PC-3 (cell line): Measurements from ENCODE around the gene UBL7. TPM values are rescaled to one million over a fixed set of nuclear protein-coding genes. Genes with fewer than 3 reads are reported as not detected.

Source experiments
- ATAC-seq: fragments of 200-7000 bp; cut with Tn5 transposase; 2 replicates; pipeline ENCODE4 v1.9.1; 2020; ENCODE audit warnings: mild to moderate bottlenecking, moderate library complexity
- BruUV-seq: library from RNA; stranded (reverse); fragments of 400-500 nt; replicated peaks from 2 replicates; lab custom pipeline; 2021; lab: Mats Ljungman, UMichigan
- CTCF ChIA-PET: fragments of 300-600 bp; sonication (Branson Sonifier 250); formaldehyde crosslinking; loops from one replicate; lab custom pipeline; 2022; ENCODE audit warnings: antibody characterized with exemption; lab: Charles Lee
- POLR2A ChIA-PET: fragments of 300-600 bp; sonication (Branson Sonifier 250); formaldehyde crosslinking; loops from one replicate; lab custom pipeline; 2022; ENCODE audit warnings: antibody characterized with exemption; ENCODE audit not compliant: unreplicated experiment; lab: Charles Lee
- DNase-seq: peaks from one replicate; pipeline ENCODE4 v3.0.0-alpha.2; 2015
- H2AFZ ChIP-seq: fragments of 300-600 bp; sonication (generic); 2 replicates; pipeline ENCODE4 v1.6.0; 2016; ENCODE audit warnings: antibody characterized with exemption, low read length
- H3F3A ChIP-seq: fragments of 300-600 bp; sonication (generic); one replicate; pipeline ENCODE4 v1.6.0; 2017; ENCODE audit warnings: antibody characterized with exemption, low read length, control low read depth, mild to moderate bottlenecking; ENCODE audit not compliant: unreplicated experiment
- H3K27ac ChIP-seq: fragments of 300-600 bp; sonication (generic); 2 replicates; pipeline ENCODE4 v1.5.1; 2016; ENCODE audit warnings: mild to moderate bottlenecking, low read length
- H3K27me3 ChIP-seq: fragments of 300-600 bp; sonication (generic); 2 replicates; pipeline ENCODE4 v1.6.1; 2016; ENCODE audit warnings: low read length, mixed read lengths
- H3K36me3 ChIP-seq: fragments of 300-600 bp; sonication (generic); 2 replicates; pipeline ENCODE4 v1.6.1; 2016; ENCODE audit warnings: low read depth, mixed run types, low read length, mixed read lengths
- H3K4me1 ChIP-seq: fragments of 300-600 bp; sonication (generic); 2 replicates; pipeline ENCODE4 v1.5.1; 2016; ENCODE audit warnings: low read length; ENCODE audit not compliant: insufficient read depth
- H3K4me2 ChIP-seq: fragments of 300-600 bp; sonication (generic); 2 replicates; pipeline ENCODE4 v1.6.0; 2016; ENCODE audit warnings: low read length
- H3K4me3 ChIP-seq: fragments of 300-600 bp; sonication (generic); 2 replicates; pipeline ENCODE4 v1.5.1; 2016; ENCODE audit warnings: mild to moderate bottlenecking, low read length, mixed read lengths
- H3K79me2 ChIP-seq: fragments of 300-600 bp; sonication (generic); 2 replicates; pipeline ENCODE4 v1.6.1; 2017; ENCODE audit warnings: low read length, mixed read lengths
- H3K9ac ChIP-seq: fragments of 300-600 bp; sonication (generic); 2 replicates; pipeline ENCODE4 v1.6.0; 2016; ENCODE audit warnings: mild to moderate bottlenecking, low read length
- H3K9me2 ChIP-seq: fragments of 300-600 bp; sonication (generic); replicated peaks from 2 replicates; pipeline ENCODE4 v1.6.1; 2016; ENCODE audit warnings: mixed run types, low read length, mixed read lengths
- H3K9me3 ChIP-seq: fragments of 300-600 bp; sonication (generic); 2 replicates; pipeline ENCODE4 v1.6.1; 2016; ENCODE audit warnings: low read length, mixed read lengths
- H4K20me1 ChIP-seq: fragments of 300-600 bp; sonication (generic); 2 replicates; pipeline ENCODE4 v1.6.1; 2016; ENCODE audit warnings: low read length, mixed read lengths
- EZH2 ChIP-seq: fragments of 300-600 bp; sonication (generic); IDR thresholded peaks from one replicate; pipeline ENCODE4 v1.6.1; 2017; ENCODE audit warnings: antibody characterized with exemption, mild to moderate bottlenecking, low read length; ENCODE audit not compliant: unreplicated experiment
- EZH2phosphoT487 ChIP-seq: fragments of 300-600 bp; sonication (generic); IDR thresholded peaks from 2 replicates; pipeline ENCODE4 v1.6.1; 2018; ENCODE audit warnings: mild to moderate bottlenecking, antibody characterized with exemption, low read length, borderline replicate concordance
- intact Hi-C: fragments of 100-400 bp; cut with micrococcal nuclease; formaldehyde crosslinking; loops from 2 replicates; pipeline ENCODE4 v1.9.0; 2023
- total RNA-seq: library from RNA; depleted of rRNA; stranded (reverse); fragments of >200 nt; gene quantifications from 2 replicates; pipeline ENCODE4 v1.2.3, GENCODE V29; 2014
- TF ChIP-seq, protein P1 (sequence below): fragments of 300-600 bp; sonication (generic); conservative IDR thresholded peaks from 2 replicates; pipeline ENCODE4 v1.5.1; 2017; ENCODE audit warnings: antibody characterized with exemption, low read depth, mild to moderate bottlenecking, low read length

UBL7 gene
- total RNA-seq, 1 experiment from 2014 or later: 57.1 TPM

DNA sequence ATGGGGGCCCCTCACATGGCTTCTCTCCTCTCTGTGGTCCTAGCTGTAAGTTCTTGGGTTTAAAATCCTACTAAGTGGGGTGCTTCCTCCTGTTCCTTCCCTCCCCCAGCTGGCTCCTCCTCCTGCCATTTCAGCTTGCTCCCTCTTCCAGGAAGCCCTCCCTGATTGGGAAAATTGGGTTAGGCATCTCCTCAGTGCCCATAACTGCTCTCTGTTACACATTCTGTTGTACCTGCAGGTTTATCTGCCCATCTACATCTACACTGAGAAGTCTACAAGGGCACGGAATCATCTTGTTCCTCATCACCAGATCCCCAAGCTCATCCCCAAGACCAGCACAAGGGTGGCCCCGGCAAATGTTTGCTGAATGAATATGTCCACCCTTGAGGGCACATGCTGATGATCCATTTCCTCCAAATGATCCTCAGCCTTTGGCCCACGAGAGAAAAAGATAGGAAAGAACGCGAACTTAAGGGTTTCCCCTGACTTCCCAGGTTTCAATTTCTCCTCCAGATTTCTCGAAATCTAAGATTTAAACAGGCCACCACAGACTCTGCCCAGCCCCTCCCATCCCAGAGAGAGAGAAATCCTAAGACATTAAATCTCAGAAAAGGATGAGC is 31.1 kb downstream of the UBL7 start:
- ChIA-PET POLR2A (interaction anchor here (0.8 kb wide), 1 partner anchor 45 kb away, joined by 3 read pairs; no protein-coding TSS in a partner anchor), CTCF (no interaction called here)
- peaks cover 35% of the 10 kb centered on the region for H3K36me3 ChIP-seq
- H3K27me3 ChIP-seq: no peaks in the 10 kb centered on the region
- H3K9me3 ChIP-seq: no peaks in the 10 kb centered on the region
- H3K4me1 ChIP-seq: peaks cover 45% of the 10 kb centered on the region
- H3K4me2 ChIP-seq: peak overlapping the region; percentile 99
- H3K79me2 ChIP-seq: peaks cover 98% of the 10 kb centered on the region
- ATAC-seq (no peak), DNase-seq (no peak)
- 0 out of 2 replicates have a peak overlapping the region, but pooled peaks have one; percentile 4 for H3K27ac ChIP-seq
- TF ChIP-seq EZH2phosphoT487 (no peak), EZH2 (no peak)
- TF ChIP-seq, protein P1, sequence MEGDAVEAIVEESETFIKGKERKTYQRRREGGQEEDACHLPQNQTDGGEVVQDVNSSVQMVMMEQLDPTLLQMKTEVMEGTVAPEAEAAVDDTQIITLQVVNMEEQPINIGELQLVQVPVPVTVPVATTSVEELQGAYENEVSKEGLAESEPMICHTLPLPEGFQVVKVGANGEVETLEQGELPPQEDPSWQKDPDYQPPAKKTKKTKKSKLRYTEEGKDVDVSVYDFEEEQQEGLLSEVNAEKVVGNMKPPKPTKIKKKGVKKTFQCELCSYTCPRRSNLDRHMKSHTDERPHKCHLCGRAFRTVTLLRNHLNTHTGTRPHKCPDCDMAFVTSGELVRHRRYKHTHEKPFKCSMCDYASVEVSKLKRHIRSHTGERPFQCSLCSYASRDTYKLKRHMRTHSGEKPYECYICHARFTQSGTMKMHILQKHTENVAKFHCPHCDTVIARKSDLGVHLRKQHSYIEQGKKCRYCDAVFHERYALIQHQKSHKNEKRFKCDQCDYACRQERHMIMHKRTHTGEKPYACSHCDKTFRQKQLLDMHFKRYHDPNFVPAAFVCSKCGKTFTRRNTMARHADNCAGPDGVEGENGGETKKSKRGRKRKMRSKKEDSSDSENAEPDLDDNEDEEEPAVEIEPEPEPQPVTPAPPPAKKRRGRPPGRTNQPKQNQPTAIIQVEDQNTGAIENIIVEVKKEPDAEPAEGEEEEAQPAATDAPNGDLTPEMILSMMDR: no peak
- H3K9ac ChIP-seq: no peak overlapping the region
- H3K9me2 ChIP-seq: no peaks in the 10 kb centered on the region
- H2AFZ ChIP-seq: no peak overlapping the region
- H4K20me1 ChIP-seq: peaks cover 82% of the 10 kb centered on the region
- intact Hi-C loops: loop anchor here (5.0 kb wide), 1 partner anchor 33 kb away; no protein-coding TSS in a partner anchor
- H3K4me3 ChIP-seq: peak overlapping the region; percentile 94
- BruUV-seq: no TSS peak
- no peaks in the 10 kb centered on the region for H3F3A ChIP-seq

DNA sequence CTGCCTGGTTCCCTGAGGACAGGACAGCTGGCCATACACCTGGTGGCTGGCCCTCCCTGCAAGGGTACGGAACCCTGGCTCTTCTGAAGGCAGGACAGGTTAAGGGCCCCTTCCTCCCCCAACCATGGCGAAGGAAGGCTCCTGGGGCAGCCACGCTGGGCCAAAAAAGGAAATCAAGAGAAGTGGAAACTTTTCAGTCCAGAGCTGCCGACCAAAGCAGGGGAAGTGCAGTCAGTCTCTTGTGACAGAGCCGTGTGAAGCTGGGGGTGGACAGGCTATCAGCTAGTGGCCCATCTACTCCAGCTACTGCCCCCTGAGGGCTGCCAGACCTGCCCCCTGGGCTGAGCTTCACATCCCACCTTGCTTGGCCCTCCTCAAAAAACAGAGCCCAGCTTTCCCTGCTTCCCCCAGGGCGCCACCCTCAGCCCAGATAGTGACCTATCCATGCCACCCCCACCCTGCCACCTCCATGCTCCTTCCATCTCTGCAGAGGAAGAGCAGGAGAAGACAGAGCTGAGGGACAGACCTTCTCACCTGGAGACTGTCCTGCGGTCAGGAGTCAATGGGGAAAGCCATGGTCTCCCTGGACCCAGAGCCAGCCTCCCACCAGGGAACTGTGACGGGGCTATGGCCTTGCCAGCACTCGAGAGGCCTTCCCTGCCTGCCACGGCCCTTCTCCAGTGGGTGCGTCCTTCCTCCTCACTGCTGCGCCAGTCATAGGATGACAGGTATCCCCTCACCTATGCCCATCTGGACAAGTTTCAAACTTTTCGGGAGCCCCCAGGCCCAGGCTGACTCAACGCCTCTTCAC is 31.8 kb downstream of the UBL7 start:
- Histone ChIP-seq H3K9me3 (no peaks in the 10 kb centered on the region), H3K4me3 (peak overlapping the region; percentile 94; the same call in 1 of the 2 replicates), H3K9me2 (no peaks in the 10 kb centered on the region), H4K20me1 (peaks cover 89% of the 10 kb centered on the region), H3K4me2 (peak overlapping the region; percentile 99; the same call in 1 of the 2 replicates), H3K79me2 (peaks cover 99% of the 10 kb centered on the region), H2AFZ (no peak overlapping the region), H3K9ac (no peak overlapping the region), H3K27me3 (no peaks in the 10 kb centered on the region), H3K36me3 (peaks cover 38% of the 10 kb centered on the region), H3K27ac (no peak overlapping the region), H3K4me1 (peaks cover 45% of the 10 kb centered on the region), H3F3A (no peaks in the 10 kb centered on the region)
- no peak for ATAC-seq
- BruUV-seq: no TSS peak
- intact Hi-C loops: no loop called here
- TF ChIP-seq EZH2 (no peak), EZH2phosphoT487 (no peak)
- TF ChIP-seq, protein P1: no peak
- ChIA-PET CTCF (no interaction called here), POLR2A (interaction anchor here (0.8 kb wide), 1 partner anchor 44 kb away, joined by 3 read pairs; no protein-coding TSS in a partner anchor)
- no peak for DNase-seq
